Measurements from ENCODE around the gene HRH1.
"Not testable (repeated sequence)": the region's sequence is repeated elsewhere in the genome, so short reads cannot be mapped to it uniquely, and the experiment has no call there.

The HRH1 gene

DNA sequence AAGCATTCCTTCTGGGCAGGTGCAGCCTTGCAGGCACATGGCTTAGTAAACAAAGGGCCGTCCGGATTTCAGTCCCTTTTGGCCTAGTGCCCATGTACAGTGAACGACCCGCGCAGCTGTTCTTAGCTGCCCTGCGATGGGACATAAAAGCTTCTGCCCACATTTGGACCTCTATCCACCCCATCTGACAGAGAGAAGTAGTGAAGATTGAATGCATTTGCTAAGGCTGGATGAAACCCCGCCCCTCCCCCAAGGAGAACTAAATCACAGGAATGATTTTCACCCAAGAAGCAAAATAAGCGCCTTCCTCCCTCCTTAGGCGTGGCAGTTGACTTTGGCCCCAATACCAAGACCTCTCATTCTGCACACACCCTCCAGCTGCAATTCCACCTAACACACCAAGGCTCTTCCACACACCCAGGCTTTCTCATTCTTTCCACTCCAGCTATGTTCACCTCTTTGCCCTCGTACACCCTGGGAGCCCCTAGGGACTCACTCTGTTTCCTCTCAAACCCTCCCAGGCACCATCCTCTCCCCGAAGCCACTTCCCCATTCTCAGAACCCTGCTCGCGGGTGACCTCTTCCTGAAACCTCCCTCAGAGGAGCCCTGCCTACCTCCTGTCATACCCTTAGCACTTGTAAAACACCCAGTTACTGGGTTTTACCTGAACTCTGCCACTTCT, 14.1 kb upstream of the HRH1 start:
- in situ Hi-C loops (cut with MboI; ENCODE audit: low sequenced_read_pairs) = no loop called here

DNA sequence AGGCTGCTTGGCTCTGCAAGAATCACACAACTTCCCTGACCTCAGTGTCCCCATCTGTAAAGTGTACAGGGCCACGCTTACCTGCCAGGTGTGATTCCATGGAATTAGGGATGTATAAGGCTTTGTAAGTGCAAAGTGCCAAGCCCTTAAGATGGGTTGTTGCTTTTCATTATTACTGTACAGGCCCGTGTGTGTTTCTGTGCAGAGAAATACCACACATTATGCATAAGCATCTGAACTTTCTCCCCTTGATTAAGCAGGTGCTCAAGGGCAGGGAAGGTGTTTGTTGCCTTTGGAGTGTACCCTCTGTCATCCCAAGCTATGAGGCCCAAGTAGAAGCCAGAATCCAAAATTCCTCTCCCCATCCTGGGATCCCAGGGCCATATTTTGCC, 13.6 kb upstream of the HRH1 start:
- in situ Hi-C loops (cut with MboI; ENCODE audit: low sequenced_read_pairs) = no loop called here

DNA sequence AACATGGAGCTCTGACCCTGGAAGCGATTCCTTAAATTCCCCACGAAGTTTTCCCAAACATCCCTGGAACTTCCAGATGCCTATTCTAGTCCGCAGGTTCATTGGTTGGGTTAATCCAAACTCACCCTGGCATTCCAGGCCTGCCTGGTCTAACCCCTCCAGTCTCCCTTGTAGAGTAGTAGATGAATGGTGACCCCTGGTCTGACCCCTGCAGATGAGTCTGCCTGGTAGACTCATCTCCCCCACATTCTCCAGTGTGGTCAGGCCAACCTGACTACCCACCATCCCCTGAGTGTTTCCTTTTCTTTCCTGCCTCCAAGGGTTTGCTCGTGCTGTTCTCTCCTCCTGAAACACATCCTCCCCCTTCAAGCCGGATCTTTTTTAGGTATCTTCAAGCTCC, 10.8 kb upstream of the HRH1 start:
- in situ Hi-C loops (cut with MboI; ENCODE audit: low sequenced_read_pairs) = no loop called here

DNA sequence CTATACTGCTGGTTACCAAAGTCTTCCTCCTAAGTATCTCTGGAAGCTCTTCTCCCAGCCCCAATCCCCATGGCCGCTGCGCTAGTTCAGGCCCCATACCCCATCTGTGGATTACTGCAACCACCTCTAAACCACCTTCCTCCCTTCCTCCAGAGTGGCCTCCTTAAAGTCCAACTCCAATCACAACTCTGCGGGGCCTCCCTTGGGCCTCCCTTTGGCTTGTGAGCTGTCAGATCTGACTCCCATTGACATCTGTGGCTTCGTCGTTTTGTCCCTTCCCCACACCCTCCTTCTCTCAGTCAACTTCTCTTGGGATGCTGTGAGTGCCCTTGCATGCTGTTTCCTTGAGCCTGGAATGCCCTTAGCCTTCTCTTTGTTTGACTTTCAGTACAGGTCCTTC, 9.3 kb upstream of the HRH1 start:
- in situ Hi-C loops (cut with MboI; ENCODE audit: low sequenced_read_pairs) = no loop called here

DNA sequence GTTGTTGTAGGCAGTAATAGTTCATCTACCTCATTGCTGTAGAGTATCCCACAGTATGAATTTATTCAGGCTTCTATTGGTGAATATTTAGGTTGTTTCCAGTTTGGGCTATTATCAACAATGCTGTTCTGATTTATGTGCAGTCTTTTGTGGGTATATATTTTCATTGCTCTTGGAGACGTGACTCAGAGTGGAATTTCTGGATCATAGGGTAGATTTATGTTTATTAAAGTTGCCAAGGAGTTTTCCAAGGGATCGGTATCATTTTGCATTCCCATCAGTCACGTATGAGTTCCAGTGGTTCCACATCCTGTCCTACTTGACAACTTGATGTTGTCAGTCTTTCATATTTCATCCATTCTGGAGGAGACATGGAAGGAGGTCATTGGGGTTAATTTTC, 8.4 kb upstream of the HRH1 start:
- in situ Hi-C loops (cut with MboI; ENCODE audit: low sequenced_read_pairs) = no loop called here

DNA sequence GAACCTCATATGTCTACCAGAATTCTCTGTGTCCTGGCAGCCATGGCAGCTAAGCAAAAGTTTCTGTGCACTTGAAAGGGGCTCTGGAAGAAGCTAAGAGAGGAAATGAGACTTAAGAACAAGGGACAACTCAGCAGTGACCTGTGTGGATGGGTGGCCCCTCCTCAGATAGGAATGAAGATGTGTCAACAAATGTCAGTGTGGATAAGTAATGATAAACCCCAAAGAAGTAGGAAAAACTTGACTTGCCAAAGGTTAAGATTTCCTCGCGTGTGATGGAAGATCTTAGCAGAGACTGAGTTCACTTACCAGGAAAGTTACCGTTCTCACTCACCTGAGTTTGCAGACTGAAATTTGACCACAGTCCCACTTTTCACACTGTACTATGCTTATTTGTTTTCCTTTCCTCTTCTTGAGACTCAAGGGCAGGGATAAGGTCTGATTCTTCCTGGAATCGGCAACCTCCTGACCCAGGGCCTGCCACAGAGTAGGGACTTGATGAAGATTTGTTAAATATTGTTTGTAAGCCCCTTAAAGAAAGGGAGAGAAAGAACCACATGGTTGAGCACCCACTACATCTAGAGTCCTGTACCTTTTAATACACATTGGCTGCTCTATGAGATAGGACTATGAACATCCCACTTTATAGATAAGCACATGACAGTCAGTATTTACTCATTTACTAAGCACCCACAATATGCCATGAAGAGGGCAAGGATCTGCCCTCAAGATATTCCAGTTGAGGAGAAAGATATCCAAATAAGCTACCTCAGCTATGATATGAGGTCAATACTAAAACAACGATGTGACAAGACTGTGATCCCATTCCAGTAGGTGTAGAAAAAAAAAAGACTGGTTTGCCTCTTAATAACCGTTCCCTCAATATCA, 7.3 kb upstream of the HRH1 start:
- in situ Hi-C loops (cut with MboI; ENCODE audit: low sequenced_read_pairs) = no loop called here

DNA sequence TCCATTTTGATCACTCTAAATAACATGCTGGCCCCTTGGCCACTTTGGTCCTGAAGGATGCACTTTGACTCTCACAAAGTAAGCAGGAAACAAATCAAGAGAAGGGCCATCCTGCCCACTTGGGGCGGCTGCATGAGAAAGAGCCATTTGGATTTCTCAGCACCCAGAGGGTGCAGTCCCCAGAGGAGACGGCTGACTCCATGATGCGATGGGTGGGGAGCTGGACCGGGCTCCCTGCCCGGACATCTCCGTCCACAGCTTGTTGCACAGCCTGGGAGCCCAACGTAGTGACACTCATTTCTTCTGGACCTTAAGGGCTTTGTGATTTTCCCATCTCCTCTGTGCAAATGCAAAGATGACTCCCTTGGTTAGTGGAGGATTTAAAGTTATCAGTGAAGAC, 4.0 kb upstream of the HRH1 start:
- in situ Hi-C loops (cut with MboI; ENCODE audit: low sequenced_read_pairs) = no loop called here

DNA sequence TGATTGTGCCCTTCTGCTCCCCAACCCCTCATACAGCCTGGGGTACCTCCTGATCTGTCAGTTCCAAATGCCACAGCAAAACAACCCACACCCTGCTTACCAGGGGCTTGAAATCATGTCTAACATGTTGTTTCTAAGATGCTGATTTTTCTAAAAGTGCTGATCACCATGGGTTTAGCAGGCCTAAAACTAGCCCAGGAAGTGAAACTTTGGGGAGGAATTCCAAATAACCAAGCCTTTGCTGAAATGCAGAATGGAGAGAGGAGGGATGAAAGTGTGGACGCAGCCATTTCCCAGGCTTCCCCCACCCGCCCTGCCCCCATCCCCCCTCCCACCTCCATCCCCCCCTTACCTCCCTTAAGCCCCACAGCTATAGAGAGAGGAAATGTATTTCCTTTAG, 2.0 kb upstream of the HRH1 start:
- in situ Hi-C loops (cut with MboI; ENCODE audit: low sequenced_read_pairs) = no loop called here

DNA sequence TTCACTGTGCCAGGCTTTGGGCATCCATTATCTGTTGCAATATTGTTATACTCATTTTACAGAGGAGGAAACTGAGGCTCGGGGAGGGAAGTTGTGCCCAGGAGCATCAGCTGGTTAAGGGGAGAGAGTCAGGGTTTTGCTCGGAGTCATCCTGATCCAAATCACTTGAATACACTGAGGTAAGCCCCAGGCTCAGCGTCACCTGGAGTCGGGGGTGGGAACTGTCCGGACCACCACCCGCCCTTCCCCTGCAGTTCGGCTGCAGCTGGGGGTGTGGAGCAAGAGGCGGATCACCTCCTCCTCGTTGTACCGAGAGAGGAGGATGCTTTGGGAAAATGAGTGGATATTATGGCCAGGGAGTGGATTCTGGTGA, 646 bp downstream of the HRH1 start:
- in situ Hi-C loops (cut with MboI; ENCODE audit: low sequenced_read_pairs) = no loop called here

DNA sequence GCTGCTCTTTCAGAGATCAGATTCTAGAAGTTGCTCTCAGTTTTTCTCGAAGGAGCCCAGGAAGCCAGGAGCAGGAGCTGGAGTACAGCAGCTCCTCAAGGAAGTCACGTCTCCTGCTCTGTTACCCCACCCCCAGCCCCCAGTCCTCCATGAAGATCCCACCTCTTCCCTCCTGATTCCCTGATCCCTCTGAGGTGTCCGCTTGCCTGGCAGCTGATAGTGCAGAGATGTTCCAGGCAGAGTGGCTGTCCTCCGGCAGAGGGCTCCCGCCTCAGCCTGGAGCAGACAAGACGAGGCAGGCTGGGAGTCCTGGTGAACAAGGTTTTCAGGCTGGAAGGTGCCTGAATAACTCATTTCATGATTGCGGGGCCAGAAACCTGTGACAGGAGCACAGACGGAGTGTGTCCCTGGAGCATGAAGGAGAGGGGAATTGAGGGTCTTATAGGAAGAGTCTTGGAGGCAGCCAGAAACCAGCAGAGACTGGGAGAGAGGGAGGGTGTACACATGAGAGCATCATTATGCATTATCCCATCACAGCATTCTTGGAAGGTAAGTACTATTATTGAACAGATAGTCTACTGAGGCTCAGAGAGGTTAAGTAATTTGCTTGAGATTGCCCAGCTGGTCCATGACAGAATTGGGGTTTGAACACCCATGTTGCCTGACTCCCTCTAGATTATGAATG, 1.2 kb downstream of the HRH1 start:
- in situ Hi-C loops (cut with MboI; ENCODE audit: low sequenced_read_pairs) = no loop called here

DNA sequence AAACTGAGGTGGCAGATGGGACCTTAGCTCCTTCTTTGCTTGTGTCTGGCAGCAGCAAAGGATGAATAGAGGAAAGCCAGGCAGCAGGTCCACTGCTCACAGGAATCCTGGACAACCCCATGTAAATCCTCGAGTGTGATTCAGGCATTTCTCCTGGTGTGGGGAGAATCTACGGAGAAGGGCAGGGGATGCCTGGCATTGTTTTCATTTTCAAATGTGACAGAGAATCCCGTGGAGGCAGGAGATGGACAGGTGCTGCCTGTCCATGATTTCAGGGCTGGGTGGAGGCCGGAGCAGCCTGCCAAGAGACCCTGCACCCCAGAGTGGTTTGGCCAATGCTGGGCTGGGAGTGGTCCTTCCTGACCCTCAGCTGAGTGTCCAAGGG, 1.7 kb downstream of the HRH1 start:
- in situ Hi-C loops (cut with MboI; ENCODE audit: low sequenced_read_pairs) = no loop called here

DNA sequence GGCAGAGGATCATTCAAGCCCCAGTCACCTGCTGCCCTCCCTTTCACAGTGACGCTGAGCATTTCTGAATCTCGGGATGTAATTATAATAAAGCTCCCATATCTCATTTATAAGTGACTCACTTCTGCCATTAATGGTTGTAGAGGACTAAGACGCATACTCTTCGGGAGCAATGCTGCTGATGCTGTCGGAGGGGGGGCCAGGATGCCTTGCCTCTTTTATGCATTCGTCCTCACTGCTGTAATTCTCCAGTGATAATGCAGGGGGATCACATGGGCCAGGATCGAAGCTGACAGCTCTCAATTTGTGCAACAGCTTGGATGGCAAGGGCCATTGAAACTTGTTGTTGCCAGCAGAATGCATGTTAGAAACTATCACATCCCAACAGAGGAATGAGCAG, 3.1 kb downstream of the HRH1 start:
- in situ Hi-C loops (cut with MboI; ENCODE audit: low sequenced_read_pairs) = no loop called here

DNA sequence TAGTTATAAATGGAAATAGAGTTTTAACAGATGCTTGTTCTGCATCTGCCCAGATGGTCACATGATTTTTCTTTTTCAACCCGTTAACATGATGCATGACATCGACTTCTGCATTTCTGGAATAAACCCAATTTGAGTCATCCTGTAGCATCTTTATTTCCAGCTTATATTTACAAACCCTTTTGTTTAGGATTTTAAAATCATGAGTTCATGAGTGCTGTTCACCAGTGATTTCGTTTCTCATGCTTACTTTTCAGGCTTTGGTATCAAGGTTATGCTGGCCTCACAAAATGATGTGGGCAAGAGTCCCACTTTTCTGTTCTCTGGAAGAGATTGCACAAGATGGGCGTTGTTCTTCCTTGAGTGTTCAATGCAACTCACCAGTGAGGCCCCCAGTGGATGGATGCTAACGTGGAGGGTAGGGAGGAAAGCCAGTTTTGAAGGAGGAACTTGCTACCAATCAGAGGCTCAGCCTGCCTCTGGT, 5.2 kb downstream of the HRH1 start:
- in situ Hi-C loops (cut with MboI; ENCODE audit: low sequenced_read_pairs) = no loop called here

DNA sequence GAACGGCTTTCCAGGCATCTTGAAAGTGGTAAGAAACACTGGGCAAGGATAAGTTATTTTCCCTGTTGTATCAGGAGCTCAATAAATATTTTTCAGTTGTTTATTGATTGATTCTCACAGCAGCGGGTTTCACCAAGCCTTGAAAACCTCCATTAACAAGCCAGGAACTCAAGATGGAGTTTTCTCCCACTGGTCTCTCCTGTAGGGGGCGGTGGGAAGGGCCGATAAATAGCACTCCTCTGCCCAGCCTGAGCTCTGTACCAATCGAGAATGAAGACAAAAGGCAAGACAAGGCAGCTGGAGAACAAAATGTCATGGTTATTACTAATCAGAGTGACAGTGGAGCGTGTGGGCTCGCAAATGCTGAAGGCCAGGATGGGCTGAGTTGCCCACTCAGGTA, 7.4 kb downstream of the HRH1 start:
- in situ Hi-C loops (cut with MboI; ENCODE audit: low sequenced_read_pairs) = no loop called here

DNA sequence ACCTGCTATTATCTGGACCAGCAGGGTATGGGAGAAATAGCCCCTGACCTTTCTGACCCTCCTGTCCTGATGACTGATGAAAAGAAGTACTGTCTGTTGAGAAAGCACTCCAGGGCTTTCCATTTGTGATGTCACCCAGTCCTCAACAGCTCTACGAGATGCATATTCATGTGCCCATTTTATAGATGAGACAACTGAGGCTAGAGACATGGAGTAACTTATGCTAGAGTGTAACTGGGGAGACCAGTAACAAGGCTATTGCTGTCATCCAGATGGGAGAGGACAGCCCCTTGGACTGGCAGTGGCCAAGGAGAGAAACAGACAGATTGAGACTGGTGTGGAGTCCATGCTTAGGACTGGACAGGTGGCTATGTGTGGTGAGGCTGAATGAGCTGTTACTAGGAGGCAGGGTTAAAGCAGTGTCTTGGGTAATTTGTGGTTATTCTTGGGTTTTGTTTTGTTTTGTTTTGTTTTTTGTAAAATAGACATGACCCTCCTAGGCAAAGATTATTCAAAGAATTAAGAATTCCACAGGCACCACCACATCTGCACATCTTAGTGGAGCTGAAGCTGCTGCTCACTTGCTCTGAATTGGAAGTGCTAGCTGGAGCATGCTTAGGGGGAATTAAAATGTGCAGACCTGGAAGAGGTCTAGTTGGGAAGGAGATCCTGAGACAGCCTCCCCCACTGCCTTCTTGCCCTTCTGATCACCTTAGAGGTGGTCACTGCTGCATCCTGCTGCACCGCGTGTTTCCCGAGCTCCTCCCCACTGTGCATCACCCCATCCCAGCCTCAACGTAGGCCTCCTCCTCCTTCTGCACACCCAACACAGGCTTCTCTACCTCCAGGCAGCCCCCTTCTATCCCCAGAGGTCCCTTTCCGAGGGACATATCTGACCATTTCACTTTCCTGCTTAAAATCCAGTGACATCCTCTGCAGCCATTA, 8.4 kb downstream of the HRH1 start:
- in situ Hi-C loops (cut with MboI; ENCODE audit: low sequenced_read_pairs) = no loop called here

DNA sequence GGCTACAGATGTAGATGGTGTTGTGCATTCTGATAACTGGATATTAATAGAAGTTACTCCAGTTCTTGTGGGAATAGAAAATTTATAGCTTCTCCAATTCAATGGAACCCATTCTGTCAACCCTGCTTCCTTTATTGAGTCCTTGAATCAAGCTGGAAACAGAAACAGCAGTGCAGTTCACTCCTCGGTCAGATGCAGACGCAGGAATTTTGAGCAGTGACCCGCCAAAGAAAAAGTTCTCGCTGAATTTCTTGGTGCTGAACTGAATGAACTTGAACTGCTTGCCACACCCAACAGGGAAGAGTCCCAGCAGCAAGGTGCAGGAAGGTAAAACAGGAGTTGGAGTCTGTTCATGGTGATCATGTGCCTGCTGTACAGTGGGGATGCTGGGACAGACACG, 10.3 kb downstream of the HRH1 start:
- in situ Hi-C loops (cut with MboI; ENCODE audit: low sequenced_read_pairs) = no loop called here

DNA sequence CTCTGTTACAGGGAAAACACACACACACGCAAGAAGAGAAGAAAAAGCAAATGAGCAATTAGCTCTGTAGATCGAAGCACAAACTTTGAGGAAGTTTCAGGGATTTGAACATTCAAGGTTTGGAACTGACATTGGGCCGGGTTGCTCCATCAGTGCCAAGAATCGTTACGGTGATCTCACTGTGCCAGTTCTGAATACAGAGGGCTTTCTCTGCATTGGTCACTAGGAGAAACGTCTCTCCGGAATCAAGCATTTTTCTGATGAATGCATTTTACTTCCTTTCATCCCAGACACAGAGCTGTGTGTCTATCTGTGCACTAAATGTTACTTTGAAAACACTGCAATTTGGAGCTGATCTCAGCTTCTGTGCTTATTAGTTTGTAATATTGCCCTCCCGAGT, 11.2 kb downstream of the HRH1 start:
- in situ Hi-C loops (cut with MboI; ENCODE audit: low sequenced_read_pairs) = no loop called here

DNA sequence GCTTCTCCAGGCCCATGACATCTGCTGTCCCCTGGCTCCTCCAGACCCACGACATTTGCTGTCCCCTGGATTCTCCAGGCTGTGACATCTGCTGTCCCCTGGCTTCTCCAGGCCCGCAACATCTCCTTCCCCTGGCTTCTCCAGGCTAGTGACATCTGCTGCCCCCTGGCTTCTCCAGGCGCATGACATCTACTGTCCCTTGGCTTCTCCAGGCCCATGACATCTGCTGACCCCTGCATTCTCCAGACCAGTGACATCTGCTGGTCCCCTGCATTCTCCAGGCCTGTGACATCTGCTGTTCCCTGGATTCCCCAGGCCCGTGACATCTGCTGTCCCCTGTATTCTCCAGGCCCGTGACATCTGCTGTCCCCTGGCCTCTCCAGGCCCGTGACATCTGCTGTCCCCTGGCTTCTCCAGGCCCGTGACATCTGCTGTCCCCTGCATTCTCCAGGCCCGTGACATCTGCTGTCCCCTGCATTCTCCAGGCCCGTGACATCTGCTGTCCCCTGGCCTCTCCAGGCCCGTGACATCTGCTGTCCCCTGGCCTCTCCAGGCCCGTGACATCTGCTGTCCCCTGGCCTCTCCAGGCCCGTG, 12.6 kb downstream of the HRH1 start:
- in situ Hi-C loops (cut with MboI; ENCODE audit: low sequenced_read_pairs) = not testable (repeated sequence)

DNA sequence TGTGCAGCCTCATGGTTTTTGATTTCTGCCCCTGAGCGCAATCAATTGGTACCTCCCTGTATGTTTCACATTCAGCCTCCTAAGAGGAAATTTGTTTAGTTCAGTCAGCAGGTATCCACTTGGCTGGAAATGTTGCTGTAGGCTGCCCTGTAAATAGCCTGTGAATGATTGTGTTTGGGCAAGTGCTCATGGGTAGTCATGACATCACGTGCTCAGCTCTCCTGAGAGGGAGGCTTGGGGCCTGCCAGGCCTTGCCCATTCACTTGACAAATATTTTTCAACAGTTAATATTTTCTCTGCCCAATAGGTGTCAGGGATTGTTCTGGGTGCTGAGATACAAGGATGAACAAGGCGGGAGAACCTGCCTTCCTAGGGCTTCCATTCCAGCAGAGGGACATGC, 13.3 kb downstream of the HRH1 start:
- in situ Hi-C loops (cut with MboI; ENCODE audit: low sequenced_read_pairs) = no loop called here

DNA sequence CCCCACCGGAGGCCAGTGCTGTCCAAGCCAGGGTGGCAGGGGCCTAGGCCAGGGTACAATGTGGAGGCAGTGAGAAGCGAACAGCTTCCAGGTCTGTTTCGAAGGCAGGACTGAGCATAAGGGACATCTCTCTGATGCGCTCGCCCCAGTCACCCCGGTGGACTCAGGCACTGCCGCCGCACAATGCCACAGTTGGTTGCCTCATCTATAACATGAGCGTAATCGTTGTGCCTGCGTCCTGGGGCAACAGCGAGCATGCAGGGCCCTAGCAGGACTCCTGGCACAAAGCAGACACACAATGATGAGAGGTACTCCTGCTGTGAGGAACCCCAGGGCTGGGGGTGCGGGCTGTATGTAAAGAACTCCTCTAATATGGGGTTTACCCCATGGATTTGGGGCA, 14.1 kb downstream of the HRH1 start:
- in situ Hi-C loops (cut with MboI; ENCODE audit: low sequenced_read_pairs) = no loop called here
